Hypothalamus (tissue), 51 donors: ENCODE results near the gene NUP88.

ENCODE experiments used
- DNase-seq, 51 donors: peaks; one replicate each; lab custom pipeline; 2025; lab: John Stamatoyannopoulos, UW

The NUP88 gene

GRCh38 chr17:5422505-5422904 is 3.0 kb upstream of the NUP88 start:
- no peak for DNase-seq

GRCh38 chr17:5419959-5420653 is 644 bp upstream of the NUP88 start, which contains the start of gene RPAIN:
TSS of gene RPAIN (plus strand) at chr17:5420182. CDS start at chr17:5420211, 29 bp downstream.
- DNase-seq: peak; percentile 73 to 99 (median 92)

- peak in 6 of 51 donors; percentile 40 to 62 (median 52) for DNase-seq
These were observed 555 bp downstream of the NUP88 start for GRCh38 chr17:5418858-5419355.

- no peak for DNase-seq
These were observed 2.6 kb downstream of the NUP88 start for GRCh38 chr17:5416901-5417300.

- DNase-seq: peak in 1 of 51 donors; percentile 18
These were observed 5.8 kb downstream of the NUP88 start for GRCh38 chr17:5413682-5414081.

GRCh38 chr17:5410594-5411272 is 8.7 kb downstream of the NUP88 start:
- DNase-seq: no peak

GRCh38 chr17:5408186-5408585 is 11.3 kb downstream of the NUP88 start:
- no peak for DNase-seq

- no peak for DNase-seq
These were observed 14.1 kb downstream of the NUP88 start for GRCh38 chr17:5405400-5405799.

- no peak for DNase-seq
These were observed 19.7 kb downstream of the NUP88 start for GRCh38 chr17:5399767-5400166.

- no peak for DNase-seq
These were observed 22.9 kb downstream of the NUP88 start for GRCh38 chr17:5396612-5397011.

GRCh38 chr17:5391678-5392077 is 27.8 kb downstream of the NUP88 start:
- no peak for DNase-seq

- peak in 1 of 51 donors; percentile 50 for DNase-seq
These were observed 37.9 kb downstream of the NUP88 start for GRCh38 chr17:5381542-5381941.

GRCh38 chr17:5380491-5381135 is 38.8 kb downstream of the NUP88 start:
- DNase-seq: no peak

GRCh38 chr17:5379351-5380107 is 39.9 kb downstream of the NUP88 start:
- no peak for DNase-seq

GRCh38 chr17:5378566-5379207 is 40.8 kb downstream of the NUP88 start:
- no peak for DNase-seq

- DNase-seq: peak in 5 of 51 donors; percentile 4 to 27 (median 6)
These were observed 46.4 kb downstream of the NUP88 start for GRCh38 chr17:5373112-5373511.

- DNase-seq: no peak
These were observed 49.1 kb downstream of the NUP88 start for GRCh38 chr17:5370411-5370810.

GRCh38 chr17:5365831-5366230 is 53.6 kb downstream of the NUP88 start:
- DNase-seq: no peak

- DNase-seq: no peak
These were observed 54.8 kb downstream of the NUP88 start for GRCh38 chr17:5364696-5365095.

GRCh38 chr17:5364156-5364555 is 55.3 kb downstream of the NUP88 start:
- DNase-seq: no peak
